ENCODE results near the gene CNDP2. TPM values are rescaled to one million over a fixed set of nuclear protein-coding genes. Genes with fewer than 3 reads are reported as not detected.

CNDP2 gene
- total RNA-seq, 6 experiments from 2014 or later, result 178 to 367 (median 230) TPM

- H3K27ac ChIP-seq, result no peak overlapping the region
- peaks cover 20 to 84% (median 56%) of the 10 kb centered on the region in 4 donors for H3K36me3 ChIP-seq
- no peak overlapping the region for H3K4me3 ChIP-seq
- H3K27me3 ChIP-seq, result no peaks in the 10 kb centered on the region
- WGBS (ENCODE audit: insufficient coverage, low coverage, low lambda C conversion rate, missing lambda C conversion rate), result 76% methylated on average over 20 of the region's 23 CpGs
- H3K4me1 ChIP-seq, result peaks cover 0 to 6% (median 2%) of the 10 kb centered on the region in 4 donors
- DNase-seq, result no peak
- ATAC-seq, result peak in 1 of 4 donors; percentile 7
- H3K9me3 ChIP-seq, result no peaks in the 10 kb centered on the region
- no peak for TF ChIP-seq CTCF (IDR thresholded peaks at IDR 0.05)
- no peak for TF ChIP-seq POLR2A (IDR thresholded peaks at IDR 0.05)
- intact Hi-C loops (cut with DNase I), result no loop called here
These were observed 11.1 kb downstream of the CNDP2 start for GRCh38 chr18:74507097-74507881.

- ATAC-seq (no peak), DNase-seq (no peak)
- intact Hi-C loops (cut with DNase I), result no loop called here
- Histone ChIP-seq H3K4me3 (no peak overlapping the region), H3K36me3 (peaks cover 14 to 84% (median 53%) of the 10 kb centered on the region in 4 donors), H3K4me1 (peaks cover 0 to 6% (median 0%) of the 10 kb centered on the region in 4 donors), H3K27me3 (no peaks in the 10 kb centered on the region), H3K9me3 (no peaks in the 10 kb centered on the region), H3K27ac (no peak overlapping the region)
- 83% methylated on average over 4 of the region's 14 CpGs for WGBS (ENCODE audit: insufficient coverage, low coverage, low lambda C conversion rate, missing lambda C conversion rate)
- TF ChIP-seq CTCF (IDR thresholded peaks at IDR 0.05), result no peak
- no peak for TF ChIP-seq POLR2A (IDR thresholded peaks at IDR 0.05)
These were observed 11.8 kb downstream of the CNDP2 start for GRCh38 chr18:74507927-74508326.

GRCh38 chr18:74508366-74508765 is 12.2 kb downstream of the CNDP2 start:
- Histone ChIP-seq H3K4me1 (peaks cover 0 to 11% (median 0%) of the 10 kb centered on the region in 4 donors), H3K36me3 (peaks cover 9 to 84% (median 50%) of the 10 kb centered on the region in 4 donors), H3K27ac (no peak overlapping the region), H3K9me3 (no peaks in the 10 kb centered on the region), H3K4me3 (no peak overlapping the region), H3K27me3 (no peaks in the 10 kb centered on the region)
- intact Hi-C loops (cut with DNase I), result no loop called here
- DNase-seq, result no peak
- no peak for ATAC-seq
- 72% methylated on average over 7 of the region's 9 CpGs for WGBS (ENCODE audit: insufficient coverage, low coverage, low lambda C conversion rate, missing lambda C conversion rate)
- no peak for TF ChIP-seq CTCF (IDR thresholded peaks at IDR 0.05)
- TF ChIP-seq POLR2A (IDR thresholded peaks at IDR 0.05), result no peak

DNA sequence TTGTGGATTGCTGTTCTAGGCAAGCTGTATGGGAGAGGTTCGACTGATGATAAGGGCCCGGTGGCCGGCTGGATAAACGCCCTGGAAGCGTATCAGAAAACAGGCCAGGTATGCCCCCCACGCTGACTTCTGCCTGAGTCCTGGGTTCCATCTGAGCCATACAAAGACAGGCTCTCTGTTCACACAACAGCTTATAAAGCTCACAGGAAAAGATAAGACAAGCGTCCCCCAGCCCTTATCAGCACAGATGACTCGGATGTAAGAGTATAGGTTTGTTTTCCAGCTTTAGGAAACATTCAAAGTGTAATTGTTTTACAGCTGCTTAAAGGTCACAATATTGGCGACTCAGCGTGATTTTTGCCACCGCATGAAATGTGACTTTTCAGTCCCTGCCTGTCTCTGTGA is 12.7 kb downstream of the CNDP2 start:
- no peak overlapping the region for H3K4me3 ChIP-seq

More for the DNA sequence above, 12.7 kb downstream of the CNDP2 start:
- 18% methylated on average over 3 of the region's 11 CpGs for whole genome bisulfite sequencing (ENCODE audit: insufficient coverage, low coverage, low lambda C conversion rate, missing lambda C conversion rate)
- TF ChIP-seq POLR2A (IDR thresholded peaks at IDR 0.05) (no peak), CTCF (IDR thresholded peaks at IDR 0.05) (no peak)
- H3K9me3 ChIP-seq, result no peaks in the 10 kb centered on the region
- H3K27ac ChIP-seq, result no peak overlapping the region
- DNase-seq (no peak), ATAC-seq (no peak)
- H3K36me3 ChIP-seq, result peaks cover 7 to 86% (median 48%) of the 10 kb centered on the region in 4 donors
- no peaks in the 10 kb centered on the region for H3K27me3 ChIP-seq
- peaks cover 0 to 14% (median 2%) of the 10 kb centered on the region in 4 donors for H3K4me1 ChIP-seq
- intact Hi-C loops (cut with DNase I), result no loop called here
